HFF-Myc (cell line): ENCODE results near the gene TMEM250.

Source experiments
- DNase-seq: peaks from one replicate; pipeline ENCODE4 v3.0.0-alpha.2; 2011; ENCODE audit warnings: low read depth; ENCODE audit errors: extremely low read depth
- H3K4me3 ChIP-seq: replicated peaks from 2 replicates; pipeline ENCODE4 v1.5.1; 2011; ENCODE audit warnings: low read depth, mild to moderate bottlenecking, control low read depth, low read length
- TF ChIP-seq, protein P1 (sequence below): IDR thresholded peaks from 2 replicates; pipeline ENCODE4 v1.5.1; 2012; ENCODE audit warnings: mild to moderate bottlenecking, low read depth, low read length, control low read depth; ENCODE audit errors: missing control alignments

TMEM250 gene, protein sequence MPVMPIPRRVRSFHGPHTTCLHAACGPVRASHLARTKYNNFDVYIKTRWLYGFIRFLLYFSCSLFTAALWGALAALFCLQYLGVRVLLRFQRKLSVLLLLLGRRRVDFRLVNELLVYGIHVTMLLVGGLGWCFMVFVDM

DNA sequence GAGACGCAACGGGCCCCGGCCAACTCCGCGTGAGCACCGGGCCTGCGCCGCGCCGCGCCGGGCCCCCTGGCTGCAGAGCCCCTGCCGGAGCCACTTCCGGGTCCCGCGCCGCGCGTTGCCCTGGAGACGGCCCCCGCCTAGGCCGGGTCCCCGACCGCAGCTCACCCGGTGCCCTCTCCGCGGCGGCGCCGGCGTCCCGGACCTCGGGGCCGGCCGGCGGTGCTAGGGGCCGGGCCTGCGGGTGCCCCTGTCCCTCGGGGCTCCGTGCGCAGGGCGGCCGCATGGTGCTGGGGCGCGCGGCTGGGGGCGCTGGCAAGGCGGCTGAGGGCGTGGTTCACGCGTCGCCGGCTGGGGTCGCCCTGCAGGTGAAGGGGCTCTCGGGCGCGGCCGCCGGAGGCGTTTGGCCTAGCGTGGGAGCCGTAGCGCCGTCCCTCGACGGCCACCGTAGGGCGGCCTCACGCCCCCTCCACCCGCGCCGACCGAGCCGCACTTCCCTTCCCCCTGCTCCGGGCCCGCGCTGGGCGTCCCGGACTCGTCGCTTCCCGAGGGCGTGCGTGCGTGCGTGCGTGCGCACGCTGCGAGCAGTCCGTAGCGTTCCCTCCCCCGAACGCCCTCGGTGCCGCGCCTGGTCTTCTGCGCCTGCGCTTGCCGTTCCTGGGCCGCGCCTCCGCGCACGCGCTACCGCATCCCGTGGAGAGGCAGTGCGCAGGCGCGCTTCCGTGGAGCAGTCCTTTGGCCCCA is at the start of gene TMEM250:
Gene TMEM250 (minus strand): TSS at position 556 of the 741 bp plus-strand sequence. CDS start 1,975 bp downstream, outside the sequence.
- TF ChIP-seq, protein P1, sequence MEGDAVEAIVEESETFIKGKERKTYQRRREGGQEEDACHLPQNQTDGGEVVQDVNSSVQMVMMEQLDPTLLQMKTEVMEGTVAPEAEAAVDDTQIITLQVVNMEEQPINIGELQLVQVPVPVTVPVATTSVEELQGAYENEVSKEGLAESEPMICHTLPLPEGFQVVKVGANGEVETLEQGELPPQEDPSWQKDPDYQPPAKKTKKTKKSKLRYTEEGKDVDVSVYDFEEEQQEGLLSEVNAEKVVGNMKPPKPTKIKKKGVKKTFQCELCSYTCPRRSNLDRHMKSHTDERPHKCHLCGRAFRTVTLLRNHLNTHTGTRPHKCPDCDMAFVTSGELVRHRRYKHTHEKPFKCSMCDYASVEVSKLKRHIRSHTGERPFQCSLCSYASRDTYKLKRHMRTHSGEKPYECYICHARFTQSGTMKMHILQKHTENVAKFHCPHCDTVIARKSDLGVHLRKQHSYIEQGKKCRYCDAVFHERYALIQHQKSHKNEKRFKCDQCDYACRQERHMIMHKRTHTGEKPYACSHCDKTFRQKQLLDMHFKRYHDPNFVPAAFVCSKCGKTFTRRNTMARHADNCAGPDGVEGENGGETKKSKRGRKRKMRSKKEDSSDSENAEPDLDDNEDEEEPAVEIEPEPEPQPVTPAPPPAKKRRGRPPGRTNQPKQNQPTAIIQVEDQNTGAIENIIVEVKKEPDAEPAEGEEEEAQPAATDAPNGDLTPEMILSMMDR, result no peak
- peak within 1 kb of the TSS; percentile 85 for H3K4me3 ChIP-seq

DNA sequence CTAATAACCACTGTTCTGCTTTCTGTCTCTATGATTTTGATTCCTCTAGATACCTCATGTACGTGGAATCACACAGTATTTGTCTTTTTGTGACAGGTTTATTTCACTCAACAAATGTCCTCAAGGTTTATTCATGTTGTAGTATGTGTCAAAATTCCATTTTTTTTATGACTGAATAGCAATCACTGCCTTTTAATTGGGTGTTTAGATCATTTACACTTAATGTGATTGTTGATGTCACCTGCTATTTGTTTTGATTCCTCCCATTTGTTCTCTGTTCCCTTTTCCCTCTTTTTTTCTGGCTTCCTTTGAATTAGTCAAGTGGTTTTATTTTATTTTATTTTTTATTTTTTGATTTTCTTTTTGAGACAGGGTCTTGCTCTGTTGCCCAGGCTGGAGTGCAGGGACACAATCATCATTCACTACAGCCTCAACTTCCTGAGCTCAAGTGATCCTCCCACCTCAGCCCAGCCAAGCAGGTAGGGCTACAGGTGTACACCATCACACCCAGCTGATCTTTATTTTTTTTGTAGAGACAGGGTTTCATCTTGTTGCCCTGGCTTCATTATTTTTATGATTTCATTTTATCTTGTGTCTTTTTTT is 44.7 kb upstream of the TMEM250 start:
- no peak overlapping the region for H3K4me3 ChIP-seq
- DNase-seq, result no peak
- TF ChIP-seq, protein P1, result no peak

More for the DNA sequence above, at the start of gene TMEM250:
- peak; percentile 82 for DNase-seq

DNA sequence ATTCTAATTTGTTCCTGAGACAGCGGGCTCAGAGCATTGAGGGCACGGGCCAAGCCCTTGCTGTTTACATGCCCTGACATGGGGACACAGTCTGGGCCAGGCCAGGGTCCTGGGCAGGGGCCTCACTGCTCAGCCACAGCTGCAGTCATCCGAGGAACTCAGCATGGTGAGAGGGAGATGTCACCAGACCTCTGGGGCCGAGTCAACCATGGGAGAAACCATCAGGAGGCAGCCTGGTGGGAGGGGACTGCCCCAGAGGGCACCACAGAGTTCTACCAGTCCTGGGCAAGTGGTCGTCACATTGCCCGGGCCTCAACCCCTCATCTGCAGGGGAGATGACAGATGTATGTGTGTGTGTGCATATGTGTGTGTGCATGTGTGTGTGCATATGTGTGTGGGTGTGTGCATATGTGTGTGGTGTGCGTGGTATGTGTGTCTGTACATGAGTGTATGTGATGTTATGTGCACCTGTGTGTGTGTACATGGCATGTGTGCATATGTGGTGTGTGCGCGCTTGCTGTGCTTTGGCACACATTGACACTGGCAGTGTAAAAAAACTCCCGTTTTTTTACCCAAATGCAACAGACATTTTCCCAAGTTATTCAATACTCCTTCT is 42.4 kb upstream of the TMEM250 start:
- no peak for DNase-seq
- TF ChIP-seq, protein P1, result no peak
- H3K4me3 ChIP-seq, result no peak overlapping the region

DNA sequence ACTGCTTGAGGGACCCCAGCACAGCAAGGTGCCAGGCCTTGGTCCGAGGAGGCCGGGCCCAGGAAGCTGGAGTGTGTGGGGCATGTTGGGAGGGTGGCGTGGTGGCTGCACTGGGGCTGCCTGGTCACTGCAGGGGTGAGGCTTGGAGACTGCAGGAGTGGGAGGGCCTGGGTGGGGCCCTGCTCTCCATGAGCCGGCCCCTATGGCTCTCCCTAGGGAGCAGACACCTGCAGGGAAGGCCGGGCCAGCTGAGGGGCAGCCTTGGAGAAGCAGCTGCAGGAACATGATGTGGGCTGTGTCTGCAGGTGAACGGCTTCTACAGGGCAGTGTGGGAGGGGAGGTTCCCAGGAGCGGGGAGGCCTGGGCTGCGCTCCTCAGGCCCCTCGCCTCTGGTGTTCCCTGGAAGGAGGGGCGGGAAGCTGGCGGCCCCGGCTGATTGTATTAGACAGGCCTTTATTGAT is 41.7 kb upstream of the TMEM250 start:
- DNase-seq, result no peak
- H3K4me3 ChIP-seq, result no peak overlapping the region
- TF ChIP-seq, protein P1, result no peak

DNA sequence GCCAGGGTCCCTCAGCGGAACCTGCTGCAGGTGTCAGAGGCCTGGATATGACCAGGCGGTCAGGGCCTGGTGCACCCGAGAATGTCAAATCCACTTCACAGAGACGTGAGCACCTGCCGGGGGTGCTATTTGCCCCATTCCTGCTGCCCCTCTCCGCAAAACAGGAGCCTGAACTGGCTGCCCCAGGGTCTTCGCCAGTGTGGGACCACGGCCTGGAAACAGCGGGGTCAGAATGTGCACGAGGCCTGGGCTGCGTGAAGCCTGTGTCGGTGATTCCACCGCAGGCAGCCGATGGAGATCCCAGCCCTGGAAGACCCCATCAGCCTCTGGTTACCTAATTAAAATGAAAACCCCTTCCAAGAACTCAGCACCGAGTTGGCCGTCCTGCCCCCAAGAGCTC is 41.2 kb upstream of the TMEM250 start:
- no peak for DNase-seq
- TF ChIP-seq, protein P1, result no peak
- no peak overlapping the region for H3K4me3 ChIP-seq

DNA sequence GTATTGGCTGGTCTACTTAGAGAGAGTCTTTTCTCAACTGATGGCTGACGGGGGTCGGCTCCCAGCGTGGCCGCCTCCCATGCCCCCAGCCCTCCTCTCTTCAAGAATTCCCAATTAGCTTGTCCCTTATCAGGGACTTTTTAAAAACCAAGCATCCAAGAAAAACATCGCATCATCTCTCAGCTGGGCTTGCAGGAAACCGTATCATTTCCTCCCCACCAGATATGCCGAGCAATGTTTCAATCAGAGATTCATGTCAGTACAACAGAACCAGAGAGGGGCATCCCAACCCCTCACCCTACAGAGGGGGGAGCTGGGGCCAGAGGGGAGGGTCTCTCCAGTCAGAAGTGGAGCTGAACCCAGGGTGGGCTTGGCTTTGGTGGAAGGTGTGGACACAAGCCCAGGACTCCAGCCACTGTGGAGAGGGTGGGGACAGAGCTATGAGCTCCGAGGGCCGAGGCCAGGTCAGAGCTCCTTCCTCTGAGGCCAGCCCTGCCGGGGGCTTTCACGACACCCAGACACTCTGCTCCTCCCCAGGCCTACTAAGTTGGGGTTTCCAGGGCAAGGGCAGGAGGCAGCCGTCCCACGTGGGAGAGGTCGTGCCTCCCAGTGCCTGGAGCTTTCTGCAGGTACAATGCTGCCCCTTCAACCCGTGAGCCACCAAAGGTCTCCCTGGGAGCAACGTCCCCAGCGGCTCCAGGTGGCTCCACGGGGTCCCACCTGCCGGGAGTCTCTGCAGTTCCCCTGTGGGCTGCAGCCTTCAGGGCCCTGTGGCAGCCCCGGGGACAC is 39.0 kb upstream of the TMEM250 start:
- H3K4me3 ChIP-seq, result no peak overlapping the region
- DNase-seq, result no peak
- TF ChIP-seq, protein P1, result no peak
